ENCODE measurements around the gene MYLK3. TPM values are rescaled to one million over a fixed set of nuclear protein-coding genes. Genes with fewer than 3 reads are reported as not detected.

Gene MYLK3
- total RNA-seq, 2 experiments from 2014 or later, result 0.11 TPM; not detected in 1

- DNase-seq (no peak), ATAC-seq (no peak)
- no peaks in the 10 kb centered on the region for H3K9me3 Mint-ChIP-seq
- no peak overlapping the region for H3K4me3 Mint-ChIP-seq
- no peaks in the 10 kb centered on the region for H3K36me3 Mint-ChIP-seq (ENCODE audit: low read depth)
- no peaks in the 10 kb centered on the region for H3K4me1 Mint-ChIP-seq (ENCODE audit: low read depth)
- H3K27me3 Mint-ChIP-seq, result peaks cover 1% of the 10 kb centered on the region
- ChIA-PET POLR2A (no interaction called here), CTCF (no interaction called here)
- no peak for TF ChIP-seq CTCF (IDR thresholded peaks at IDR 0.05)
- intact Hi-C loops (cut with micrococcal nuclease), result no loop called here
- H3K27ac Mint-ChIP-seq, result no peak overlapping the region
Observed at GRCh38 chr16:46763147-46763546, 15.0 kb upstream of the MYLK3 start.

GRCh38 chr16:46762583-46762982 is 14.4 kb upstream of the MYLK3 start:
- no peaks in the 10 kb centered on the region for H3K4me1 Mint-ChIP-seq (ENCODE audit: low read depth)
- intact Hi-C loops (cut with micrococcal nuclease), result no loop called here
- no peaks in the 10 kb centered on the region for H3K9me3 Mint-ChIP-seq
- POLR2A ChIA-PET, result no interaction called here
- no peaks in the 10 kb centered on the region for H3K36me3 Mint-ChIP-seq (ENCODE audit: low read depth)
- ATAC-seq, result no peak
- H3K4me3 Mint-ChIP-seq, result no peak overlapping the region
- no peak overlapping the region for H3K27ac Mint-ChIP-seq
- CTCF ChIA-PET, result no interaction called here
- TF ChIP-seq CTCF (IDR thresholded peaks at IDR 0.05), result no peak
- no peak for DNase-seq
- H3K27me3 Mint-ChIP-seq, result peaks cover 1% of the 10 kb centered on the region

- intact Hi-C loops (cut with micrococcal nuclease), result no loop called here
- Mint-ChIP-seq H3K36me3 (ENCODE audit: low read depth) (no peaks in the 10 kb centered on the region), H3K9me3 (no peaks in the 10 kb centered on the region), H3K4me1 (ENCODE audit: low read depth) (no peaks in the 10 kb centered on the region), H3K27ac (no peak overlapping the region), H3K4me3 (no peak overlapping the region), H3K27me3 (no peaks in the 10 kb centered on the region)
- no peak for TF ChIP-seq CTCF (IDR thresholded peaks at IDR 0.05)
- DNase-seq (no peak), ATAC-seq (no peak)
- POLR2A ChIA-PET, result interaction anchor here (1.3 kb wide), 1 partner anchor 19 kb away, joined by 3 read pairs; no protein-coding TSS in a partner anchor
- CTCF ChIA-PET, result no interaction called here
Observed at GRCh38 chr16:46759309-46759708, 11.2 kb upstream of the MYLK3 start.

GRCh38 chr16:46757339-46758050 is 9.4 kb upstream of the MYLK3 start:
- ChIA-PET POLR2A (no interaction called here), CTCF (no interaction called here)
- Mint-ChIP-seq H3K4me1 (ENCODE audit: low read depth) (no peaks in the 10 kb centered on the region), H3K36me3 (ENCODE audit: low read depth) (no peaks in the 10 kb centered on the region), H3K4me3 (no peak overlapping the region), H3K27me3 (no peaks in the 10 kb centered on the region), H3K9me3 (no peaks in the 10 kb centered on the region), H3K27ac (no peak overlapping the region)
- intact Hi-C loops (cut with micrococcal nuclease), result no loop called here
- ATAC-seq, result no peak
- DNase-seq, result no peak
- no peak for TF ChIP-seq CTCF (IDR thresholded peaks at IDR 0.05)

GRCh38 chr16:46756772-46757171 is 8.6 kb upstream of the MYLK3 start:
- no peaks in the 10 kb centered on the region for H3K4me1 Mint-ChIP-seq (ENCODE audit: low read depth)
- TF ChIP-seq CTCF (IDR thresholded peaks at IDR 0.05), result no peak
- ATAC-seq (no peak), DNase-seq (no peak)
- intact Hi-C loops (cut with micrococcal nuclease), result no loop called here
- no peaks in the 10 kb centered on the region for H3K36me3 Mint-ChIP-seq (ENCODE audit: low read depth)
- H3K27ac Mint-ChIP-seq, result no peak overlapping the region
- ChIA-PET CTCF (no interaction called here), POLR2A (no interaction called here)
- no peak overlapping the region for H3K4me3 Mint-ChIP-seq
- H3K9me3 Mint-ChIP-seq, result no peaks in the 10 kb centered on the region
- no peaks in the 10 kb centered on the region for H3K27me3 Mint-ChIP-seq

Data from activated CD8-positive, alpha-beta T cell treated with anti-CD3 and anti-CD28 coated beads for 36 hours (primary cell).